GM19324 (cell line): ENCODE results near the gene UBE2L6.
"Not testable (repeated sequence)": the region's sequence is repeated elsewhere in the genome, so short reads cannot be mapped to it uniquely, and the experiment has no call there.

Experiments
- ATAC-seq: cut with Tn5 transposase; IDR thresholded peaks from one replicate; pipeline ENCODE4 v1.9.1; 2021; ENCODE audit warnings: mild to moderate bottlenecking, moderate library complexity; ENCODE audit not compliant: unreplicated experiment, low FRiP score

UBE2L6 gene

GRCh38 chr11:57568330-57568766 is 876 bp upstream of the UBE2L6 start:
- ATAC-seq: no peak

DNA sequence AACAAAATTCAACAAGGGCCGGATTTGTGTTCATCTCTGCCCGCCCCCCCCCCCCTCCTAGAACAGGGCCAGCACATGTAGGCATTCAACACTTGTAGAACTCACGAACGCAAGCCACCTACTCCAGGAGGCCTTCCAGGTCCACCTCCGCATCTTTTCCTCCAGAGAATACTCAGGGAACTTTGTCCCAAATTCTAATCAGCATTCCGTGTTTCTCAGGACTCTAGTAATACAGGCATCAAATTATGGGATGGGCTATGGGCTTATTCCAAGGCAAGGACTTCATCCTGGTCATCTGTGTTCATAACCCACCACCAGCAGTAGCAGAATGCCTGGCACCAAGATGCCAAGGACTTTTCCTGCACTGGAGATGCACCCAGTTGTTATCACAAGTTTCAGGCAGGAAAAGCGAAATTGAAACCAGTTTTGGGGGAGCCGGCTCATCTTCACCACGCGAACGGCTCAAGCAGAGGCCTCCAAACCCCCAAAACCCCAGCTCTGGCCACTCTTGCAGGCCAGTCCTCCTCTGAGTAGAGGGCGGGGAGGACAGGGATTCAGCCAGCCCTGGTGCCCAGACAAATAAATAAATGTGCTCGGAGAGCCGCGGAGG is 462 bp downstream of the UBE2L6 start:
- ATAC-seq: peak; percentile 3

GRCh38 chr11:57566005-57566904 is 1.2 kb downstream of the UBE2L6 start:
- peak; percentile 68 for ATAC-seq

DNA sequence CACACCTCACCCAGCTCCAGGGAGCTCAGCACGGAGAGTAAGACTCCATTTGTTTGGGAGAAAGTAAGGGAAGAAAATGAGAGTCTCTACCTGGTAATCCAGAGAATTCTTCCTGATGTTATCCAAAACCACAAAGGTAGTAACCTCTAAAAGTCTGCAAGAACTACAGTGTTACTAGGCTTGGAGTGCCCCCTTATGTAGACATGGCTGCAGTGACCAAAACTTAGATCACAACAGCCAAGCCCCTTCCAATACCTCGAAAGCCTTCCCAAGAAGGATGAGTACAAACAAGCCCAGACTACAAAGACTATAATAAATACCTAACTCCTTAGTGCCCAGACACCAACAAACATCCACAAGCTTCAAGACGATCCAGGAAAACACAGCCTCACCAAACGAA is 4.9 kb downstream of the UBE2L6 start:
- ATAC-seq: no peak

DNA sequence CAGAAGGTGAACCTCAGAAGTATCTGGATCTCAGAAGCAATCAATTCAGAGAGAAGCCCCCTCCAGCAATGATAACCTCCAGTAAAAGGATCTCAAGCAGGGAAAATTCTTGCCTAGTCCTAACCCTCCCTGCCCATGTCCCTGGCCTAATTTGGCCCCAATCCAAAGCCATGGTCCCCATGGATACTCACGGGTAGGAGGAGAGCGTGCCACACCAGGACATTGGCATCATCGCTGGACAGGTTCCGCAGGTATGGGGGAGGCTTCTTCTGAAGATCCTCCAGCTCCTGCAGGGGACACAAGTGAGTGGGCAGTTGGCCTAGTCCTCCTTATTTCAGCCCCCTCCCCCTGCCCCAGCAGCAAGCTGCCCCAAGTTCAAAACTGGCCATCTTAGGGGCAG is 7.3 kb downstream of the UBE2L6 start:
- ATAC-seq: no peak

- no peak for ATAC-seq
Observed at GRCh38 chr11:57556041-57556440, 11.4 kb downstream of the UBE2L6 start.

DNA sequence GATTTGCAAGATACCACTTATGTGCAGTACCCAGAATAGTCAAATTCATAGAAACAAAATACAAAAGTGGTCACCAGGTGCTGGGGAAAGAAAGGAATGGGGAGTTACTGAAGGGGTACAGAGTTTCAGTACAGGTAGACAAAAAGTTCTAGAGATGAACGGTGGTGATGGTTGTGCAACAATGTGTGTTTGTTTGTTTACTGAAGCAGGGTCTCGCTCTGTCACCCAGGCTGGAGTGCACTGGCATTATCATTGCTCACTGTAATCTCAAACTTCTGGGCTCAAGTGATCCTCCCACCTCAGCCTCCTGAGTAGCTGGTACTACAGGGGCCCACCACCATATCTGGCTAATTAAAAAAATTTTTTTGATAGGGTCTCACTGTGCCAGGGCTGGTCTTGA is 12.1 kb downstream of the UBE2L6 start:
- no peak for ATAC-seq

GRCh38 chr11:57552479-57552878 is 15.0 kb downstream of the UBE2L6 start:
- no peak for ATAC-seq

DNA sequence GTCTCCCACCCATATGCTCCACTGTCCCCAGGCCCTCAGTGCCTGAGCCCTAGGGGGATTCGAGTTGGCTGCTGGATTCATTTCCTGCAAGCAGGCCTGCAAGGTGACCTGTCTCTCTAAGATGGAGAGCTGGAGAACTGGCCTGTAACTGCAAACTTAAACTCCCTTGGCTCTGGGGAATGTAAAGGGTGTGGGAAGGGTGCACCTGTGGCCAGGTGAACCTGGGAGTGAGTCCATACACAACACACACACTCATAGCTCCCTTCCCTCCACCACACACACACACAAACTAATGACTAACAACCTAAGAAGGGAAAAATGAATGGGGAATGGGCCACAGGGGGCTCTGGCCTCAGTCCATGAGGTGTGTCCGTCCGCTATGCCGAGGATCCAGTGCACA is 15.5 kb downstream of the UBE2L6 start:
- no peak for ATAC-seq

DNA sequence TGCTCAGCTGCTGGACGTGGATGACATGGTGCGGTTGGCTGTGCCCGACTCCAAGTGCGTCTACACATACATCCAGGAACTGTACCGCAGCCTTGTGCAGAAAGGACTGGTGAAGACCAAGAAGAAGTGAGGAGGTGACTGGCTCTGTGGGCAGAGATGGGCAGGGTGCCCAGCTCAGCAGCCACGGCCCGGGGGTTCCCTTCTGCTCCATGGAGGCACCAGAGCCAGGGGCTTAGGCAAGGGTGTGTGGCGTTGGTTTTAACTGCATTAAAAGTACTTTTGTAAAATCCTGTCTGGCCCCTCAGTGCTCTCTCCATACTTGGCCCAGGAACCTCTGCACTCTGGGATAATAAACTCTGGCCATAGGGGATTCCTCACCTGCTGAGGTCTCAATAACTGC is 17.5 kb downstream of the UBE2L6 start:
- ATAC-seq: no peak

DNA sequence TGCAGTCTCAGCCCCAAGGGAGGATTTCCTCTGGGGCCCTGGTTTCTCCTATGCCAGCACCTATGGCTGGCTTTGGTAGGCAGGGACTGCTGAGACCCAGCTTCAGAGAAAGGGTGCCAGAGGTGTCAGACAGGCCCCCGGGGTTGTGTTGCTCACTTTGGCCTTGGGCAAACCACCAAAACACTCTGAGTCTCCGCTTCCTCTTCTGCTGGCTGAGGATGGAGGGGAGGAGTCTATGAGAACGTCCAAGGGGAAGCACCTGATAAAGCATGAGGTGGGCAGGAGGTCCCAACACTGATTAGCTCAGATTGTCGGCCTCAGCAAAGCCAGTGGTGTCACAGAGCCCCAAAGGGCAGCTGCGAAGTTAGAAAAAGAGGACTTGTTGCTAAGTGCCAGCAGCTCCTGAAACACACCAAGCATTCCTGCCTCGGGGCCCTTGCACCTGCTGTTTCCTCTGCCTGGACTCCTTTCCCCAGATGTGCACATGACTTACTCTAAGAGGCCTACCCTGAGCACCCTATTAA is 19.6 kb downstream of the UBE2L6 start:
- peak; percentile 84 for ATAC-seq

GRCh38 chr11:57546869-57547475 is 20.5 kb downstream of the UBE2L6 start:
- no peak for ATAC-seq

GRCh38 chr11:57546451-57546850 is 21.0 kb downstream of the UBE2L6 start:
- ATAC-seq: no peak

GRCh38 chr11:57545883-57546282 is 21.6 kb downstream of the UBE2L6 start:
- ATAC-seq: no peak

- ATAC-seq: no peak
Observed at GRCh38 chr11:57544566-57544965, 22.9 kb downstream of the UBE2L6 start.

DNA sequence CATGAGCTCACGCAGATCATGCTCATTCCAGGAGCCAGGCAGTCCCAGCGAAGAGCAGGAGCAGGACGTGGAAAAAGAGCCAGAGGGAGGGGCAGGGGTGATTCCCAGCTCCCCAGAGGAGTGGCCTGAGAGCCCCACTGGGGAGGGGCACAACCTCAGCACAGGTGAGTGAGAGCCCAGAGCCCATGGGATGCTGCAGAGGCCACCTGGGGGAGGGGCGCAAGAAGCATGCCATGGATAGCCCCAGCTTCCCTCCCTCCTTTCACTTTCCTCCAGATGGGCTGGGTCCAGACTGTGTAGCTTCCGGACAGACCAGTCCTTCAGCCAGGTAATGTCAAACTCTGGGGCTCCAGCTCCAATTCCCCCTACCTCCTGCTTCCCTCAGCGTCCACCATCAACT is 23.9 kb downstream of the UBE2L6 start:
- no peak for ATAC-seq

DNA sequence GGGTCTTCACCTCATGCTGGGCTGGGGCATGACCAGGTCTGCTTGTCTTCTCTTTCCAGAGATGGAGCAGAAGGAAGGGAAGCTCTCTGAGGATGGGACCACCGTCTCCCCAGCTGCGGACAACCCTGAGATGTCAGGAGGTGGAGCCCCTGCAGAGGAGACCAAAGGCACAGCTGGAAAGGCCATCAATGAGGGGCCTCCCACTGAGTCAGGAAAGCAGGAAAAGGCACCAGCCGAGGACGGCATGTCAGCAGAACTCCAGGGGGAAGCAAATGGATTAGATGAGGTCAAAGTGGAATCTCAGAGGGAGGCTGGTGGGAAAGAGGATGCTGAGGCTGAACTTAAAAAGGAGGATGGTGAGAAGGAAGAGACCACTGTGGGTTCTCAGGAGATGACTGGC is 24.9 kb downstream of the UBE2L6 start:
- no peak for ATAC-seq

DNA sequence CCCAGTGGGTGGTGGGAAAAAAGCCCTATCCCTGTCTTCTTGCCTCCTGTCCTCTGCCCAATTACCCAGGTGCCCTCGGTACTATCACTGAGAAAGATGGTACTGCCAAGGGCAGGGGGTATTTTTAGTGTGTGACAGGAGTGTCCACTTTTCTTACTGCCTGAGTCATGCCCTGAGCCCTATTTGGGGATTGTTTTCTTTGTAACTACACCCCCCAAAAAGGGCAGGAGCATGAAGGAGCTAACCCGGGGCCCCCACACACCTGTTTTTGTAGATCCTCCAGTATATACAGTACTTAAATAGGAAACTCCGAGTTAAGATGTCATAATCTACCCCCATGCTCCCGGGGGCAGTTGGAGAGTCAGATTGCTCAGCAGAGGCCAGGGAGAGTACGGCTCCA is 26.3 kb downstream of the UBE2L6 start:
- ATAC-seq: no peak

GRCh38 chr11:57539342-57539741 is 28.1 kb downstream of the UBE2L6 start:
- ATAC-seq: no peak

DNA sequence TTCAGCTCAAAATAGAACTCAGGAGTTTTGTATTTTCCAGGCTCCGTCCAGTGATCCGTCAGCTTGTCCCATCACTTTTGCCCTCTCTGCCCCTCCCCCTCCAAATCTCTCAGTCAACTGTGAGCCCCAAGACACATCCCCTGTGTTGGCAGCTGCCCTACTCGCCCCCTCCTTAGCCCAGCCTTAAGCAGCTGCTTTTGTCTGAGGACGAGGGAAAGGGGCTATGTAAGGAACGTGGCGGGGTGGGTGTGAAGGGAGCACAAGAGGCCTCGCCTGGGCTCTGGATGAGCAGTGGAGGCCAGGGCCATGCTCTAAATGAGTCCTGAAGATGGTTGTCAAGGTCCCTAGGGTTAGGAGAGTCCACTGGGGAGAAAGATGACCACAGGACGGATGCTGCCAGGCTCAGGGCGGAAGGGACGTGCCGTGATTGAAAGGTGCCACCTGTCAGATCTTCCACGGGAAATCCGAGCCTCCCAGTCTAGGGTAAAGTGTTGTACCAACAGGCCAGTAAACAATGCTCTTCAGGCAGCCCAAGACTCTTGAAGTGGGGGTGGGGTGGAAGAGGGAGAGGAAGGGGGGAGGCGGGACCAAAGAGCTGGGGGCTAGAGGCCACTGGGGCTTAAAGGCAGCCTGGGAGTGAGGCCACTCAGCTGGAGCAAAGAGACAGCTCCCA is 30.4 kb downstream of the UBE2L6 start, which contains the start of gene SMTNL1:
Gene SMTNL1 (plus strand): TSS at position 649 of the 673 bp plus-strand sequence. CDS start 5,048 bp downstream, outside the sequence.
- no peak for ATAC-seq

DNA sequence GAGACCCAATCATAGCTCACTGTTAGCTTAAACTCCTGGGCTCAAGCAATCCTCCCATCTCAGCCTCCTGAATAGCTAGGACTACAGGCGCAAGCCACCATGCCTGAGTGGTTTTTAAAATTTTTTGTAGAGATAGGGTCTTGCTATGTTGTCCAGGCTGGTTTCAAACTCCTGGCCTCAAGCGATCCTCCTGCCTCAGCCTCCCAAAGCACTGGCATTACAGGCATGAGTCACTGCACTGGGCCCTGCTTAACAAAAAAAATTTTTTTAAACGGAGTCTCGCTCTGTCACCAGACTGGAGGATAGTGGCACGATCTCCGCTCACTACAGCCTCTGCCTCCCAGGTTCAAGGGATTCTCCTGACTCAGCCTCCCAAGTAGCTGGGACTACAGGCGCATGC is 33.0 kb downstream of the UBE2L6 start:
- ATAC-seq: not testable (repeated sequence)
